GM12878 (cell line): ENCODE results near the gene BMP8B.

Source experiments
- CHD2 ChIP-seq: IDR thresholded peaks from 2 replicates; pipeline ENCODE4 v1.6.1; 2011; ENCODE audit warnings: low read depth, low read length, improper control_type of control experiment, borderline replicate concordance
- PKNOX1 ChIP-seq: fragments of 450-650 bp; IDR thresholded peaks from 2 replicates; pipeline ENCODE4 v1.6.1; 2016; ENCODE audit warnings: mild to moderate bottlenecking

- TF ChIP-seq CHD2 (no peak), PKNOX1 (no peak)
These were observed 55.9 kb downstream of the BMP8B start for GRCh38 chr1:39732730-39733129.
